ENCODE data around the gene DCAF5.

- TF ChIP-seq CTCF (IDR thresholded peaks at IDR 0.05) (no peak), POLR2A (IDR thresholded peaks at IDR 0.05; ENCODE audit: low read depth) (no peak), POLR2AphosphoS5 (IDR thresholded peaks at IDR 0.05) (peak in 1 of 2 donors; percentile 5), EP300 (IDR thresholded peaks at IDR 0.05) (no peak)
These were observed 100.7 kb downstream of the DCAF5 start for GRCh38 chr14:69052181-69052601.

All from esophagus muscularis mucosa (tissue), 4 donors.